ENCODE data around the gene ERVW-1.

GRCh38 chr7:92437956-92438491, 39.7 kb downstream of the ERVW-1 start:
- TF ChIP-seq CTCF (IDR thresholded peaks at IDR 0.05) (no peak), EP300 (IDR thresholded peaks at IDR 0.05) (no peak)

All from ovary (tissue), 3 donors.